ENCODE data around the gene PCDHGA5. TPM values are rescaled to one million over a fixed set of nuclear protein-coding genes. Genes with fewer than 3 reads are reported as not detected.

Gene PCDHGA5
- total RNA-seq, 4 donors from 2014 or later: 0.51 to 3.4 (median 1.6) TPM

DNA sequence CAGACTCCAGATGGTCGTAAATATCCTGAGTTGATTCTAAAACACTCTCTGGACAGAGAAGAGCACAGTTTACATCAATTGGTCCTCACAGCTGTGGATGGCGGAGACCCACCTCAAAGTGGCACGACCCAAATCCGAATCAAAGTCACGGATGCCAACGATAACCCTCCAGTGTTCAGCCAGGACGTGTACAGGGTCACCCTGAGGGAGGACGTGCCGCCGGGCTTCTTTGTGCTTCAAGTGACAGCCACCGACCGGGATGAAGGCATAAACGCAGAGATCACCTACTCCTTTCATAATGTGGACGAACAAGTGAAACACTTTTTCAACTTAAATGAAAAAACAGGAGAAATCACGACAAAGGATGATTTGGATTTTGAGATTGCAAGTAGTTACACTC is 3.3 kb upstream of the PCDHGA5 start:
- intact Hi-C loops (cut with DNase I; ENCODE audit: low total_unique reads): no loop called here
- no peak for DNase-seq (ENCODE audit: low spot score in 2 of 2)
- TF ChIP-seq POLR2A (IDR thresholded peaks at IDR 0.05): no peak
- TF ChIP-seq, protein P1, sequence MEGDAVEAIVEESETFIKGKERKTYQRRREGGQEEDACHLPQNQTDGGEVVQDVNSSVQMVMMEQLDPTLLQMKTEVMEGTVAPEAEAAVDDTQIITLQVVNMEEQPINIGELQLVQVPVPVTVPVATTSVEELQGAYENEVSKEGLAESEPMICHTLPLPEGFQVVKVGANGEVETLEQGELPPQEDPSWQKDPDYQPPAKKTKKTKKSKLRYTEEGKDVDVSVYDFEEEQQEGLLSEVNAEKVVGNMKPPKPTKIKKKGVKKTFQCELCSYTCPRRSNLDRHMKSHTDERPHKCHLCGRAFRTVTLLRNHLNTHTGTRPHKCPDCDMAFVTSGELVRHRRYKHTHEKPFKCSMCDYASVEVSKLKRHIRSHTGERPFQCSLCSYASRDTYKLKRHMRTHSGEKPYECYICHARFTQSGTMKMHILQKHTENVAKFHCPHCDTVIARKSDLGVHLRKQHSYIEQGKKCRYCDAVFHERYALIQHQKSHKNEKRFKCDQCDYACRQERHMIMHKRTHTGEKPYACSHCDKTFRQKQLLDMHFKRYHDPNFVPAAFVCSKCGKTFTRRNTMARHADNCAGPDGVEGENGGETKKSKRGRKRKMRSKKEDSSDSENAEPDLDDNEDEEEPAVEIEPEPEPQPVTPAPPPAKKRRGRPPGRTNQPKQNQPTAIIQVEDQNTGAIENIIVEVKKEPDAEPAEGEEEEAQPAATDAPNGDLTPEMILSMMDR (IDR thresholded peaks at IDR 0.05): no peak
- H3K4me3 ChIP-seq (ENCODE audit: low read depth, poor library complexity, severe bottlenecking): no peak overlapping the region
- WGBS, 2 donors: 31 to 44% methylated on average over 15 of the region's 15 CpGs

GRCh38 chr5:141362719-141363118 is 1.2 kb upstream of the PCDHGA5 start:
- H3K4me3 ChIP-seq (ENCODE audit: low read depth, poor library complexity, severe bottlenecking): no peak overlapping the region
- DNase-seq (ENCODE audit: low spot score in 2 of 2): no peak
- no peak for TF ChIP-seq POLR2A (IDR thresholded peaks at IDR 0.05)
- TF ChIP-seq, protein P1 (IDR thresholded peaks at IDR 0.05): no peak
- intact Hi-C loops (cut with DNase I; ENCODE audit: low total_unique reads): no loop called here

DNA sequence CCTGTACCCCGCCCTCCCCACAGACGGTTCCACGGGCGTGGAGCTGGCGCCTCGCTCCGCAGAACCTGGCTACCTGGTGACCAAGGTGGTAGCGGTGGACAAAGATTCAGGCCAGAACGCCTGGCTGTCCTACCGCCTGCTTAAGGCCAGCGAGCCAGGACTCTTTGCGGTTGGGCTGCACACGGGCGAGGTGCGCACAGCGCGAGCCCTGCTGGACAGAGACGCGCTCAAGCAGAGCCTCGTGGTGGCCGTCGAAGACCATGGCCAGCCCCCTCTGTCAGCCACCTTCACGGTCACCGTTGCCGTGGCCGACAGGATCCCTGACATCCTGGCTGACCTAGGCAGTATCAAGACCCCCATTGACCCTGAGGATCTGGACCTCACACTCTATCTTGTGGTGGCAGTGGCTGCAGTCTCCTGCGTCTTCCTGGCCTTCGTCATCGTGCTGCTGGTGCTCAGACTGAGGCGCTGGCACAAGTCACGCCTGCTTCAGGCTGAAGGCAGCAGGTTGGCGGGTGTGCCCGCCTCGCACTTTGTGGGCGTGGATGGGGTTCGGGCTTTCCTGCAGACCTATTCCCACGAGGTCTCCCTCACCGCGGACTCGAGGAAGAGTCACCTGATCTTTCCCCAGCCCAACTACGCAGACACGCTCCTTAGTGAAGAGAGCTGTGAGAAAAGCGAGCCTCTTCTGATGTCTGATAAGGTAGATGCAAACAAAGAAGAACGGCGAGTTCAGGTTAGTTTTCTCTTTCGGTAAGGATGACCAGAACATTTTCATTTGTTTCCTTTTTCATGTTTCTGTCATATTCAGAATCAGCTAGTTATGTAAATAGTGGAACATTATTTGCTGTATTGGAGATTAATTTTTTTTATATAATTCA is 2.3 kb downstream of the PCDHGA5 start:
- no peak overlapping the region for H3K4me3 ChIP-seq (ENCODE audit: low read depth, poor library complexity, severe bottlenecking)
- TF ChIP-seq, protein P1 (IDR thresholded peaks at IDR 0.05): no peak
- no peak for TF ChIP-seq POLR2A (IDR thresholded peaks at IDR 0.05)
- intact Hi-C loops (cut with DNase I; ENCODE audit: low total_unique reads): no loop called here
- DNase-seq (ENCODE audit: low spot score in 2 of 2): no peak
- WGBS, 2 donors: 24 to 44% methylated on average over 31 to 44 of the region's 46 CpGs

DNA sequence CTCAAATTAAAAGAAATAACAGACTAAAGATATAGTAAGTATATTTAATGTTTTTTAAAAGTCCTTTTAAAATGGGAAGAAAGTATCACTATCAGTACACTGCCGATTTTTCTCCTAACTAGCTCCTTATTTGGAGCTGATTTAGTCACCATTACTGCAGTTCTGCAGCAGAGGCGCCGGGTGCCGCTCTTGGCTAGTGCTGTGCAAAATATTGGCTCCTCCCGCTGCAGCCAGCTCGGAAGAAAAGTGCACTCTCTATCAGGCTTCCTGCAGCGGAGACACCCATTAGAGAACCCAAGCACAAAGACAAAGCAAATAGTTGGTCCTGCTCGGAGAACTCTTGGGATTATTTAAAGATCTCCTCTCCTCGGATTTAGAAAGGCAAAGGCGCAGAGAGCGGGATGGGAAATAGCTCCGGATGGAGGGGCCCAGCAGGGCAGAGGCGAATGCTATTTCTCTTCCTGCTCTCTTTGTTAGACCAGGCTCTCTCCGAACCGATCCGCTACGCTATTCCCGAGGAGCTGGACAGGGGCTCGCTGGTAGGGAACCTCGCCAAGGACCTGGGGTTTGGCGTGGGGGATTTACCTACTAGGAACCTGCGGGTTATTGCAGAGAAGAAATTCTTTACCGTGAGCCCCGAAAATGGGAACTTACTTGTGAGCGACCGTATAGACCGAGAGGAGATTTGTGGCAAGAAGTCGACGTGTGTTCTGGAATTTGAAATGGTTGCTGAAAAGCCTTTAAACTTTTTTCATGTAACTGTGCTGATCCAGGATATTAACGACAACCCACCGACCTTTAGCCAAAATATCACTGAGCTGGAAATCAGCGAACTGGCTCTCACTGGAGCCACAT is 6.3 kb downstream of the PCDHGA5 start, which contains the start of gene PCDHGB3:
TSS of gene PCDHGB3 (plus strand) at position 249 of the 855 bp plus-strand sequence. CDS start at position 402, 153 bp downstream.
- DNase-seq (ENCODE audit: low spot score in 2 of 2): no peak
- H3K4me3 ChIP-seq (ENCODE audit: low read depth, poor library complexity, severe bottlenecking): no peak within 1 kb of the TSS
- 18 to 23% methylated on average over 32 of the region's 32 CpGs for WGBS, 2 donors

More for the DNA sequence above, 6.3 kb downstream of the PCDHGA5 start, which contains the start of gene PCDHGB3:
- TF ChIP-seq POLR2A (IDR thresholded peaks at IDR 0.05): no peak
- TF ChIP-seq, protein P1 (IDR thresholded peaks at IDR 0.05): no peak
- intact Hi-C loops (cut with DNase I; ENCODE audit: low total_unique reads): no loop called here
